Aorta (tissue), 5 donors: ENCODE results near the gene TUT1. TPM values are rescaled to one million over a fixed set of nuclear protein-coding genes. Genes with fewer than 3 reads are reported as not detected.

Experiments
- ATAC-seq: fragments of 200-7000 bp; cut with Tn5 transposase; one replicate; pipeline ENCODE4 v1.9.1; 2022; ENCODE audit warnings: moderate library complexity; ENCODE audit not compliant: low FRiP score
- DNase-seq, 2 donors: peaks; one replicate each; pipeline ENCODE4 v3.0.0-alpha.2; 2020
- H3K27ac ChIP-seq, 2 donors: one replicate each; pipeline ENCODE4 v1.5.1; 2013; ENCODE audit warnings: low read length in 2 of 2, mild to moderate bottlenecking in 2 of 2, moderate library complexity in 2 of 2, control low read depth in 1 of 2, inconsistent platforms in 1 of 2, low read depth in 1 of 2
- H3K27me3 ChIP-seq, 2 donors: one replicate each; pipeline ENCODE4 v1.6.1; 2013; ENCODE audit warnings: control low read depth in 1 of 2, low read length in 1 of 2, mild to moderate bottlenecking in 1 of 2, moderate library complexity in 1 of 2; ENCODE audit not compliant: insufficient read depth in 2 of 2, control insufficient read depth in 1 of 2
- H3K36me3 ChIP-seq, 2 donors: one replicate each; pipeline ENCODE4 v1.6.1; 2013; ENCODE audit warnings: control low read depth in 1 of 2, low read length in 1 of 2, mild to moderate bottlenecking in 1 of 2; ENCODE audit not compliant: insufficient read depth in 2 of 2, control insufficient read depth in 1 of 2
- H3K4me1 ChIP-seq, 2 donors: one replicate each; pipeline ENCODE4 v1.6.1; 2013; ENCODE audit warnings: low read length in 2 of 2, control low read depth in 1 of 2, mild to moderate bottlenecking in 1 of 2, moderate library complexity in 1 of 2; ENCODE audit not compliant: insufficient read depth in 2 of 2, control insufficient read depth in 1 of 2
- H3K4me3 ChIP-seq, 2 donors: one replicate each; pipeline ENCODE4 v1.5.1; 2013; ENCODE audit warnings: low read length in 2 of 2, control low read depth in 1 of 2, mild to moderate bottlenecking in 1 of 2
- H3K9me3 ChIP-seq: one replicate; pipeline ENCODE4 v1.6.1; 2013; ENCODE audit warnings: mild to moderate bottlenecking, low read length; ENCODE audit not compliant: control insufficient read depth
- WGBS, 2 donors: extraction: QIAGEN DNeasy Blood & Tissue Kit; methylation state at CpG; one replicate each; pipeline ENCODE4 v1.1.7; 2013; 5-methylcytosine and 5-hydroxymethylcytosine counted together
- intact Hi-C, 2 donors: fragments of 100-400 bp; cut with DNase I; formaldehyde crosslinking; loops; one replicate each; pipeline versions ENCODE4 v1.14.2 to v1.15.0; 2022
- polyA plus RNA-seq, 2 donors: library from polyadenylated mRNA; stranded (reverse); fragments of 200-250 nt; gene quantifications; one replicate each; pipeline ENCODE4 v1.2.3, GENCODE V29; 2013
- total RNA-seq, 2 donors: library from RNA; stranded (reverse); fragmentation: NEBNext Ultra II Directional; extraction: Animal tissue kit (Norgen Biotek cat#: 25700); gene quantifications; one replicate each; pipeline ENCODE4 v1.2.1, GENCODE V29; 2021
- donor health status: healthy with polysubstance abuse.
- donor health status: Bipolar disorder and iron deficiency.
- donor health status: DM: no; HTN: no; CAD: no.
- donor health status: DM: no; HTN: no; CAD: no.
- donor health status: DM: yes; HTN: yes; CAD: no.

Gene TUT1
- total and polyA plus RNA-seq, 4 donors, result 1.6 to 14.9 (median 12.8) TPM

GRCh38 chr11:62600367-62601121 lies 9.2 kb upstream of the TUT1 start:
- intact Hi-C loops, result loop anchor here in 1 of 2 donors (5.0 kb wide), 1 partner anchor 67 kb away; the partner anchor contains the start of genes C11orf98 and CSKMT
- peaks cover 3 to 4% of the 10 kb centered on the region in 2 donors for H3K36me3 ChIP-seq
- H3K4me1 ChIP-seq, result no peaks in the 10 kb centered on the region
- 1% methylated on average over 25 to 26 of the region's 26 CpGs for WGBS, 2 donors
- no peak for DNase-seq
- H3K27me3 ChIP-seq, result no peaks in the 10 kb centered on the region
- peak overlapping the region; percentile 58 to 72 for H3K4me3 ChIP-seq
- no peaks in the 10 kb centered on the region for H3K9me3 ChIP-seq
- H3K27ac ChIP-seq, result peak overlapping the region in 1 of 2 donors; percentile 63
- no peak for ATAC-seq

DNA sequence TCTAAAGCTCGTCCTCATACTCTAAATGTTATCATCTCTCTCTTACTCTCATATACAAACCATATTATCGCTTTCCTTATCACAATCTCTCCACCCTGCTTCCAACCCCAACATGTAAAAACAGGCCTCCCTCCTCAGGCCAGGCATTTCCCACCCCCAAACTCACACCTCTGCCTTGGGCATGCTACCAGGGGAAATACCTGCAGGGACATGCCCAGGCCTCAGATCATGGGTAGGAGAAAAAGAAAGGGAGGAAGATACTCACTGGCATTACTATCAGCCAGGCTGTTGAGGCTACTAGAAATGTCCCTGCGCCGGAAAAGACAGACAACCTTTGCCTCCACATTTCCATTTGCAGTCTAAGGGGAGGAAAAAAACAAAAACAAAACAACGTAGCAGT lies 8.6 kb upstream of the TUT1 start:
- ATAC-seq (no peak), DNase-seq (peak in 1 of 2 donors; percentile 21)
- 27 to 28% methylated on average over 5 of the region's 5 CpGs for WGBS, 2 donors
- Histone ChIP-seq H3K4me1 (no peaks in the 10 kb centered on the region), H3K9me3 (no peaks in the 10 kb centered on the region), H3K4me3 (no peak overlapping the region), H3K36me3 (peaks cover 3 to 4% of the 10 kb centered on the region in 2 donors), H3K27ac (peak overlapping the region in 1 of 2 donors; percentile 55), H3K27me3 (no peaks in the 10 kb centered on the region)
- intact Hi-C loops, result loop anchor here in 1 of 2 donors (5.0 kb wide), 2 partner anchors 67 to 107 kb away; partner anchors contain the start of genes BSCL2, C11orf98, CSKMT and GNG3

- peak; percentile 96 to 97 for DNase-seq
- H3K4me1 ChIP-seq, result no peaks in the 10 kb centered on the region
- WGBS, 2 donors, result 31 to 32% methylated on average over 7 of the region's 7 CpGs
- ATAC-seq, result peak; percentile 86
- peak overlapping the region in 1 of 2 donors; percentile 10 for H3K27ac ChIP-seq
- no peak overlapping the region for H3K4me3 ChIP-seq
- no peaks in the 10 kb centered on the region for H3K27me3 ChIP-seq
- no peaks in the 10 kb centered on the region for H3K9me3 ChIP-seq
- H3K36me3 ChIP-seq, result peaks cover 3 to 4% of the 10 kb centered on the region in 2 donors
- intact Hi-C loops, result loop anchor here in 1 of 2 donors (5.0 kb wide), 1 partner anchor 108 kb away; the partner anchor contains the start of genes BSCL2 and GNG3
Observed at GRCh38 chr11:62599069-62599696, 7.9 kb upstream of the TUT1 start.

GRCh38 chr11:62595124-62595523 lies 3.8 kb upstream of the TUT1 start:
- no peak overlapping the region for H3K27ac ChIP-seq
- WGBS, 2 donors, result 80 to 83% methylated on average over 8 of the region's 8 CpGs
- no peaks in the 10 kb centered on the region for H3K27me3 ChIP-seq
- ATAC-seq, result no peak
- no peaks in the 10 kb centered on the region for H3K9me3 ChIP-seq
- DNase-seq, result peak in 1 of 2 donors; percentile 32
- no peak overlapping the region for H3K4me3 ChIP-seq
- intact Hi-C loops, result loop anchor here in 1 of 2 donors (5.0 kb wide), 1 partner anchor 112 kb away; the partner anchor contains the start of genes BSCL2 and GNG3
- peaks cover 3 to 4% of the 10 kb centered on the region in 2 donors for H3K36me3 ChIP-seq
- no peaks in the 10 kb centered on the region for H3K4me1 ChIP-seq

DNA sequence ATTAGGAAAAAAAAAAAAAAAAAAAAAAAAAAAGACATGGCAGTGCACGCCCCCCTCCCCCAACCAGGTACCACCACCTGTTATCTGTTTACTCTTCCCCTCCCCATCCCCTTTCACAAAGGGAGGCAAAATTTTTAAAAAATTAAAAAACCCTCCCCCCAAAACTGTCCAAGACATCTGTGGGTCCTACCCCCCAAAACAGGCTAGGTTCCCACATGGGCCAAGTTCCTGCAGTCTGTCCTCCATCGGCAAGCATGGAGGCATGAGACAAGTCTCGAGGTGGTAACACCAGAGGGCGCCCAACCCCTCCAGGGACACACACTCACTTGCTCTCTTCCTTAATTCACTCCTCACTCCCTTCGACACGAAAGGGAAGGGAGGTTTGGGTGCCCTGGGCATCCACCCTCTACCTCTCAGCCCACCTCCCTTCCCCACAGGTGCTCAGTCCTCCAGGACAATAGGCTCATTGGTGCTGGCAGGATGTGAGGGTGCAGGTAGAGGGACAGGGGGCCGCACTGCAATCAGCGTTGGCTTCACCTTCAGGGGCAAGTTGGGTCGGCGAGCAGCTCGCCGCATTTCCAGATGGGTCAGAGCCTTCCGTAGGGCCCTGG lies 2.2 kb upstream of the TUT1 start:
- Histone ChIP-seq H3K9me3 (no peaks in the 10 kb centered on the region), H3K27me3 (no peaks in the 10 kb centered on the region), H3K36me3 (peaks cover 3 to 4% of the 10 kb centered on the region in 2 donors), H3K4me1 (no peaks in the 10 kb centered on the region), H3K27ac (no peak overlapping the region), H3K4me3 (no peak overlapping the region)
- intact Hi-C loops, result no loop called here
- peak; percentile 90 to 91 for DNase-seq
- ATAC-seq, result no peak
- 58 to 59% methylated on average over 13 of the region's 13 CpGs for WGBS, 2 donors

DNA sequence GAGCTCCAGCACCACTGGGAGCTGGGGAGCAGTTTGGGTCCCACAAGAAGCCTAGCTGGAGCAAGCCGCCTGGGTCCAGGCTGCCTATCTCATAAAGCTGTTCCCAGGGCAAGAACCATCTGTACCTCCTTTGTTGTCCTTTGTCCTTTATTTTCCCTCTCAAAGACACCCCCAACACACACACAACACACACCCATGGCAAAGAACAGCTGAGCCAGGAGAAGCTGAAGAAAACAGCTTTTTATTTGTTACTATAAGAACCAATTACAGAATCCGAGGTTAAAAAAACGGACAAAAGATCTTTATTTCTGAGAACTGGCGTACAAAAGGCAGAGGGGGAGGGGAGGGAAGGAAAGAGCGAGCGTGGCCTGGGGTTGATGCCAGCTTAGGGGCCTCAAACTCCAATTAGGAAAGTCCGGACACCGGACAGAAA lies 1.7 kb upstream of the TUT1 start:
- H3K27ac ChIP-seq, result no peak overlapping the region
- DNase-seq (peak in 1 of 2 donors; percentile 33), ATAC-seq (no peak)
- 76 to 78% methylated on average over 8 of the region's 8 CpGs for WGBS, 2 donors
- H3K36me3 ChIP-seq, result peaks cover 0 to 4% of the 10 kb centered on the region in 2 donors
- H3K9me3 ChIP-seq, result no peaks in the 10 kb centered on the region
- no peaks in the 10 kb centered on the region for H3K4me1 ChIP-seq
- no peak overlapping the region for H3K4me3 ChIP-seq
- no peaks in the 10 kb centered on the region for H3K27me3 ChIP-seq
- intact Hi-C loops, result no loop called here

DNA sequence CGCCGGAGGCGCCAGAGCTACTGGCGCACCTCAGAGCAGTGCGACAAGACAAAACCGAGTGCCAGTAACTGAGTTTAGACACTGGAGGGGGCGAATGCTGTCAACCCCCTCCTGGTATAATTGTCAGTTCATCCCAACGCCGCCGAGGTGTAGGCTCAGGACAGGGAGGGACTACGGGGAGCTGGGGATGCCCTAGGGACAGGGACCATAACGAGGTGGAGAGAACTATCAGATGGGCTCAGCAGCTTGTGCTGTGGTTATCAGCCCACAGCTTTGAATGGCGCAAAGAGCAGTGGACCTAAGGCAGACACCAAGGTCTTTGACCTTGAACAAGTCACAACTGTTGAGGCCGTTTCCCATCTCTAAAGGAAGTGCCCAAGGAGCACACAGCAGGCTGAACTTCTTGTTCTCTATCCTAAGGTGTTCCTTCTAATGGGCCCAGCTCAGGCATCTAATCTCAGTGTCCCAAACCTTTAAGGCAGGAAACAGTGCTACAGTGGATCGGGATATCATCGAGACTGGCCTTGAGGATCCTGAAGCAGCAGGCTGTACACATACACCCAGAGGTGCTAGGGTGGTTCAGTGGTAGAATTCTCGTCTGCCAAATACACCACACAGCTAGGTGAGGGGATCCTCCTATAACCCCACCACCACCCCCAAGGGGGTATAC lies 958 bp upstream of the TUT1 start:
- ATAC-seq, result no peak
- DNase-seq, result no peak
- peak overlapping the region in 1 of 2 donors; percentile 3 for H3K4me3 ChIP-seq
- H3K27me3 ChIP-seq, result no peaks in the 10 kb centered on the region
- WGBS, 2 donors, result 12 to 14% methylated on average over 17 of the region's 17 CpGs
- peak overlapping the region; percentile 58 to 78 for H3K27ac ChIP-seq
- H3K9me3 ChIP-seq, result no peaks in the 10 kb centered on the region
- intact Hi-C loops, result no loop called here
- no peaks in the 10 kb centered on the region for H3K4me1 ChIP-seq
- H3K36me3 ChIP-seq, result peaks cover 0 to 4% of the 10 kb centered on the region in 2 donors

- Histone ChIP-seq H3K4me3 (no peak overlapping the region), H3K9me3 (no peaks in the 10 kb centered on the region), H3K36me3 (no peaks in the 10 kb centered on the region), H3K27ac (no peak overlapping the region), H3K4me1 (no peaks in the 10 kb centered on the region), H3K27me3 (no peaks in the 10 kb centered on the region)
- DNase-seq (peak; percentile 32 to 46), ATAC-seq (no peak)
- intact Hi-C loops, result no loop called here
- WGBS, 2 donors, result 55% methylated on average over 18 of the region's 18 CpGs
Observed at GRCh38 chr11:62588966-62589637, 2.2 kb downstream of the TUT1 start.
